GM12878 (cell line): ENCODE results near the gene SETMAR.
A peak's percentile ranks its signal among the peaks of the same experiment; 100 is the strongest.

Experiments
- CEBPB ChIP-seq, 2 experiments: fragments of 150-350 bp in 1 of 2; IDR thresholded peaks; 2 replicates each; pipeline ENCODE4 v1.6.1; 2012 to 2014; ENCODE audit warnings: low read depth in 2 of 2, low read length in 2 of 2, borderline replicate concordance in 1 of 2, inconsistent platforms in 1 of 2
- CHD2 ChIP-seq: IDR thresholded peaks from 2 replicates; pipeline ENCODE4 v1.6.1; 2011; ENCODE audit warnings: low read depth, low read length, improper control_type of control experiment, borderline replicate concordance
- CTCF ChIP-seq, 3 experiments: IDR thresholded peaks in 2 of 3; conservative IDR thresholded peaks in 1 of 3; 2 replicates each; pipeline ENCODE4 v1.5.1; 2011; ENCODE audit warnings: low read depth in 3 of 3, low read length in 3 of 3, mild to moderate bottlenecking in 3 of 3, control low read depth in 2 of 3, moderate library complexity in 2 of 3, inconsistent platforms in 1 of 3, mixed read lengths in 1 of 3; ENCODE audit not compliant: control insufficient read depth in 2 of 3, insufficient read depth in 1 of 3; ENCODE audit errors: extremely low read depth in 1 of 3
- ESRRA ChIP-seq: IDR thresholded peaks from 2 replicates; pipeline ENCODE4 v1.6.1; 2012; ENCODE audit warnings: mild to moderate bottlenecking, low read length, improper control_type of control experiment
- POLR2A ChIP-seq: IDR thresholded peaks from 2 replicates; pipeline ENCODE4 v1.6.1; 2011; ENCODE audit warnings: low read depth, mild to moderate bottlenecking, low read length
- TAF1 ChIP-seq: IDR thresholded peaks from 2 replicates; pipeline ENCODE4 v1.6.1; 2011; ENCODE audit warnings: mild to moderate bottlenecking, low read depth, low read length, borderline replicate concordance
- TBL1XR1 ChIP-seq: IDR thresholded peaks from 2 replicates; pipeline ENCODE4 v1.6.1; 2012; ENCODE audit warnings: low read depth, low read length, improper control_type of control experiment
- ZBTB33 ChIP-seq: fragments of 450-650 bp; IDR thresholded peaks from 2 replicates; pipeline ENCODE4 v1.6.1; 2017; ENCODE audit warnings: mild to moderate bottlenecking

GRCh38 chr3:4290272-4290893 lies 12.8 kb upstream of the SETMAR start:
- no peak for TF ChIP-seq TAF1
- no peak for TF ChIP-seq ESRRA
- TF ChIP-seq CTCF (IDR thresholded peaks at IDR 0.05 in 2 of 3, conservative IDR thresholded peaks at IDR 0.05 in 1 of 3; ENCODE audit: control insufficient read depth in 2 of 3, extremely low read depth in 1 of 3, insufficient read depth in 1 of 3, low read depth in 3 of 3, low read length in 3 of 3): peak; percentile 83 to 86 (median 85)
- no peak for TF ChIP-seq CEBPB (IDR thresholded peaks at IDR 0.05; ENCODE audit: borderline replicate concordance in 1 of 2, low read depth in 2 of 2, low read length in 2 of 2)
- no peak for TF ChIP-seq POLR2A
- no peak for TF ChIP-seq CHD2
- TF ChIP-seq TBL1XR1: no peak
- TF ChIP-seq ZBTB33: no peak
